Fibroblast of the conjunctiva (primary cell): Measurements from ENCODE around the gene FCHSD2.
"Not testable (repeated sequence)": the region's sequence is repeated elsewhere in the genome, so short reads cannot be mapped to it uniquely, and the experiment has no call there.

Experiments
- DNase-seq: peaks from one replicate; pipeline ENCODE4 v3.0.0-alpha.2; 2010; ENCODE audit warnings: low read depth

The FCHSD2 gene

DNA sequence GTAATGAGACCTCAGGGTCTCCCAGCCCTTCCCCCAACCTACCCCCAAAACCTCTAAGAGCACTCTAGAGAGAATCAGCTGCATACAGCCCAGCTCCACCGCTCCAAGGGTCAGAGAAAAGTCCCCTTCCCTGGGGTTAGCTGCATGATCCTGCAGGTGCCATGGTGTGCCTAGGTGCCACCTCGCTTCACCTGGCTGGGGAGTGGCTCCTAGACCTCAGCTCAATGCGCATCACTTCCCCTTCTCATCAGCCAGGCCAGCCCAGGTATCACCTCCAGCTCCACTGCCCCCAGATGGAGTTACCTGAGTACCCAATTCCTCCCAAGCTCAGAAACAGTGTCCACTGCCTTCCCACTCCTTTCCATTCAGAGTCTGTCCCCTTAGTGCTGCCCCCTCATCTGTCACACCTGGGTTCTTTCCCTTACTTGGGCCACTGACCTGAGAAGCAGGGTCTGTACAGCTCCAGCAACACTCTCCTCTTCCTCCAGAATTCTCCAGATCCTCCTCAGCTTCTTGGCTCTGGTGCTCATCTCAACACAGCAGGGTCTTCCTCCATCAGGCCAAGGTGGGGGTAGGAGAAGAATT, 349.6 kb downstream of the FCHSD2 start:
- no peak for DNase-seq

GRCh38 chr11:72791228-72791627, 350.9 kb downstream of the FCHSD2 start:
- DNase-seq: not testable (repeated sequence)

DNA sequence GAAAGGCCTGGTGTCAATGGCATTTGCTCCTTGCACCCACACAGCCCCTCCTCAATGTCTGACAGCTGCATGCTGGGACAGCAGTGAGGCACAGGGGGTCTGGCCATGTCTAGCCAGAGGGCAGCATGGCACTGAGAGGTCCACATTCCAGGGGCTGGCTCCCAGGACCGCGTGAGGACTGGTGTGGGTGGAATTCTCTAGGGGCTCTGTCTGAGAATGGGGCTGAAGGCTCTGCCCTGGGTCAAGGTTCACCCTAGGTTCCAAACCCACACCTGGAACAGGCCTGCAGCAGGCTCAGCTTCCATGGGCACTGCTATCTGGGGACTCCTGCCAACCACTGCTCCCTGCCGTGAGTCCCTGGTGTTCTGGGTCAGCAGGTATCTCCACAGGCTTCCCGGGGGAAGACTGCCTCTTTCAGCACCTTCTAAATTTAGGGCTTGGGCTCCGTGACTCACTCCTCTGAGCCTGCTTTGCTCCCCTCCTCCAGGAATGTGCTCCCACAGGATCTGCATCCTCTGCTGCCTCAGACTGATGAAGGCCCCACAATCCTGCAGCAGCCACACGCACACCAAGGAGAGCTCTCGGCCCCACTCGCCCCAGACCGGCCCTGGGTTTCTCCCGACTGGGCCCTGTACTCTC, 352.5 kb downstream of the FCHSD2 start:
- DNase-seq: no peak

GRCh38 chr11:72788241-72788640, 353.9 kb downstream of the FCHSD2 start:
- DNase-seq: no peak

GRCh38 chr11:72787216-72788104, 354.7 kb downstream of the FCHSD2 start:
- no peak for DNase-seq
